Calu3 (cell line): ENCODE results near the gene TLL1. TPM values are rescaled to one million over a fixed set of nuclear protein-coding genes. Genes with fewer than 3 reads are reported as not detected.

Experiments
- BruUV-seq: library from RNA; stranded (reverse); fragments of 400-500 nt; replicated peaks from 2 replicates; lab custom pipeline; 2021; lab: Mats Ljungman, UMichigan
- CTCF ChIA-PET: fragments of 300-600 bp; sonication (Branson Sonifier 250); formaldehyde crosslinking; loops from one replicate; lab custom pipeline; 2022; ENCODE audit warnings: antibody characterized with exemption; lab: Charles Lee
- DNase-seq: peaks from one replicate; pipeline ENCODE4 v3.0.0; 2022
- H3K27ac Mint-ChIP-seq: one replicate; pipeline ENCODE4 v1.8.0; 2022; ENCODE audit warnings: mixed read lengths; ENCODE audit not compliant: unreplicated experiment
- H3K27me3 Mint-ChIP-seq: one replicate; pipeline ENCODE4 v1.8.0; 2022; ENCODE audit warnings: mixed read lengths; ENCODE audit not compliant: unreplicated experiment
- H3K36me3 Mint-ChIP-seq: one replicate; pipeline ENCODE4 v1.8.0; 2022; ENCODE audit warnings: mild to moderate bottlenecking, moderate library complexity, mixed read lengths; ENCODE audit not compliant: insufficient read depth, unreplicated experiment
- H3K4me1 Mint-ChIP-seq: one replicate; pipeline ENCODE4 v1.8.0; 2022; ENCODE audit warnings: mild to moderate bottlenecking, low read depth, mixed read lengths; ENCODE audit not compliant: unreplicated experiment
- H3K4me3 Mint-ChIP-seq: one replicate; pipeline ENCODE4 v1.8.0; 2022; ENCODE audit warnings: mild to moderate bottlenecking, low read depth, moderate library complexity, mixed read lengths; ENCODE audit not compliant: unreplicated experiment
- H3K9me3 Mint-ChIP-seq: one replicate; pipeline ENCODE4 v1.8.0; 2022; ENCODE audit warnings: low read depth, mixed read lengths; ENCODE audit not compliant: unreplicated experiment
- CTCF ChIP-seq: fragments of 200-600 bp; IDR thresholded peaks from one replicate; pipeline ENCODE4 v1.8.0; 2022; ENCODE audit warnings: antibody characterized with exemption; ENCODE audit not compliant: unreplicated experiment
- intact Hi-C: fragments of 100-400 bp; cut with micrococcal nuclease; formaldehyde crosslinking; loops from one replicate; pipeline ENCODE4 v1.10.0; 2022; ENCODE audit not compliant: unreplicated experiment
- total RNA-seq: library from RNA; stranded (reverse); gene quantifications from 2 replicates; pipeline ENCODE4 v1.2.3, GENCODE V29; 2022

The TLL1 gene
- total RNA-seq, 1 experiment from 2014 or later = not detected

GRCh38 chr4:166014411-166014810 is 141.4 kb downstream of the TLL1 start:
- no peak for DNase-seq
- Mint-ChIP-seq H3K27me3 (no peaks in the 10 kb centered on the region), H3K9me3 (no peaks in the 10 kb centered on the region), H3K4me3 (no peak overlapping the region), H3K4me1 (no peaks in the 10 kb centered on the region), H3K27ac (no peak overlapping the region), H3K36me3 (no peaks in the 10 kb centered on the region)
- no peak for TF ChIP-seq CTCF
- intact Hi-C loops = no loop called here
- BruUV-seq = no TSS peak
- CTCF ChIA-PET = no interaction called here

GRCh38 chr4:166017804-166018203 is 144.8 kb downstream of the TLL1 start:
- Mint-ChIP-seq H3K9me3 (no peaks in the 10 kb centered on the region), H3K4me1 (no peaks in the 10 kb centered on the region), H3K4me3 (no peak overlapping the region), H3K36me3 (no peaks in the 10 kb centered on the region), H3K27me3 (no peaks in the 10 kb centered on the region), H3K27ac (no peak overlapping the region)
- CTCF ChIA-PET = no interaction called here
- TF ChIP-seq CTCF = no peak
- intact Hi-C loops = no loop called here
- DNase-seq = no peak
- no TSS peak for BruUV-seq

DNA sequence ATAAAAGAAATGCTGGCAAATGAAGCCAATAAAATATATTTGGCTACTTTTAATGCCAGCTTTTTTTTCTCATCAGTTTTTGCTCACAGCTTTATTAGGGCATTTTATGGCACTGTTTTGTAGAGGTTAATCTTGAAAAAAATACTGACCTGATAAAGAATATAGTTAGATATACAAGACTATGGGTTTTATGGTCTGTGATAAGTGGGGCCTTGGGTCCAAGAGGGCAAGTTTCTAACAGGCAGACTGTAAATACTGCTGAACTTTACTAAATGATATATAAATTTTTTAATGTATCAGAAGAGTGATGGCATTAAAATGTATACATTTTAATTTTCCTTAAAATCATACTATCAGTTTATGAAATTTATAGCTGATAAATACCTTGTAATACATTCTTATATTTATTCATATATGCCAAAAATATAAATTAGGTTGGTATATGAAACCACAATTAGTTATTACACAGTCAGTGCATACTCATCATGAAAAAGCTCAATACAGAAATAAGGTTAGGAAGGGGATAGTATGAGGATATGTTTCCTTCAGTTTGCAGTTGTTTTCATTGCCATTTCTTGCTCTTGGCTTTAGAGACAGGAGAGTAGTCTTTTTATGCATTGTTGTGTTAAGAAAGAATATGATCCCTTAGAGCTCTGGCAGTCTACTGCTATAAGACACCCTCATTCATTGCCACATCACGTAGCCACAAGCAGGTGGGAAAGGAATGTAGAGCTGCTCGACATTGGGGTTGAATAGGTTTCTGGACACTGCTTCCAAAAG is 146.6 kb downstream of the TLL1 start:
- intact Hi-C loops = no loop called here
- Mint-ChIP-seq H3K36me3 (no peaks in the 10 kb centered on the region), H3K9me3 (no peaks in the 10 kb centered on the region), H3K27me3 (no peaks in the 10 kb centered on the region), H3K27ac (no peak overlapping the region), H3K4me1 (no peaks in the 10 kb centered on the region), H3K4me3 (no peak overlapping the region)
- DNase-seq = no peak
- no peak for TF ChIP-seq CTCF
- CTCF ChIA-PET = no interaction called here
- no TSS peak for BruUV-seq

DNA sequence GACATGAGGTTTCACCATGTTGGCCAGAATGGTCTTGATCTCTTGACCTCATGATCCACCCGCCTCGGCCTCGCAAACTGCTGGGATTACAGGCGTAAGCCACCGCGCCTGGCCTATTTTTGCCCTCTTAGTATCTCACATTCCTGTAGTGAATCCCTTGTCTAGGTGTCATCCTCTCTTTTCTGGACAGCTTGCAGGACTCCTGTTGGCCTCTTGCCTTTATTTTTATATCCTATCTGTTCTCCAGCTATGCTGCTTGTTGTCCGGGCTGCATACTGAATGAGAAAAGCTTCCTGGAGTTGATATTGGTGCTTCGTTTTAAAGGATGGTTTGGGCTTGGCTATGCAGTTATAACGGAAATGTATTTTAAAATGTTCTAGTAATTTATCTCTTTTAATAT is 148.6 kb downstream of the TLL1 start:
- no peak for DNase-seq
- no peak overlapping the region for H3K27ac Mint-ChIP-seq
- CTCF ChIA-PET = no interaction called here
- no peak for TF ChIP-seq CTCF
- no peaks in the 10 kb centered on the region for H3K9me3 Mint-ChIP-seq
- no peaks in the 10 kb centered on the region for H3K4me1 Mint-ChIP-seq
- intact Hi-C loops = no loop called here
- no peak overlapping the region for H3K4me3 Mint-ChIP-seq
- H3K36me3 Mint-ChIP-seq = no peaks in the 10 kb centered on the region
- no TSS peak for BruUV-seq
- H3K27me3 Mint-ChIP-seq = no peaks in the 10 kb centered on the region
